BLaER1 treated with 17β-estradiol and CSF1 and Interleukin-3, amounts not matched to agents 10 nM and 100 nM (cell line): ENCODE data around the gene TMEM132D.

ENCODE experiments used
- H3K27ac ChIP-seq, 11 experiments: shearing (Covaris generic); formaldehyde crosslinking; 2 replicates each; pipeline ENCODE4 v1.8.1; 2022
- H3K27me3 ChIP-seq, 11 experiments: shearing (Covaris generic); formaldehyde crosslinking; 2 replicates each; pipeline ENCODE4 v1.8.1; 2022
- H3K36me3 ChIP-seq, 11 experiments: shearing (Covaris generic); formaldehyde crosslinking; 2 replicates each; pipeline ENCODE4 v1.8.1; 2022
- H3K4me1 ChIP-seq, 10 experiments: shearing (Covaris generic); formaldehyde crosslinking; 2 replicates each; pipeline ENCODE4 v1.8.1; 2022
- H3K4me2 ChIP-seq, 11 experiments: shearing (Covaris generic); formaldehyde crosslinking; 2 replicates each; pipeline ENCODE4 v1.8.1; 2022
- H3K4me3 ChIP-seq, 10 experiments: shearing (Covaris generic); formaldehyde crosslinking; 2 replicates each; pipeline ENCODE4 v1.8.1; 2022
- H3K9ac ChIP-seq, 11 experiments: shearing (Covaris generic); formaldehyde crosslinking; 2 replicates each; pipeline ENCODE4 v1.8.1; 2022
- H3K9me3 ChIP-seq, 11 experiments: shearing (Covaris generic); formaldehyde crosslinking; replicated peaks in 1 of 11; 2 replicates each; pipeline ENCODE4 v1.8.1; 2022
- H4K20me1 ChIP-seq, 11 experiments: shearing (Covaris generic); formaldehyde crosslinking; 2 replicates each; pipeline ENCODE4 v1.8.1; 2022
- Cebpa-rat ChIP-seq, 11 experiments: shearing (Covaris generic); IDR thresholded peaks; 2 replicates each; pipeline ENCODE4 v1.8.1; 2022

TMEM132D gene

GRCh38 chr12:129886541-129886940 is 17.3 kb downstream of the TMEM132D start:
- no peak overlapping the region for H3K4me2 ChIP-seq
- no peaks in the 10 kb centered on the region for H3K9me3 ChIP-seq
- H3K27me3 ChIP-seq = no peaks in the 10 kb centered on the region
- H3K27ac ChIP-seq = no peak overlapping the region
- no peak overlapping the region for H3K9ac ChIP-seq
- no peaks in the 10 kb centered on the region for H3K4me1 ChIP-seq
- H4K20me1 ChIP-seq = no peaks in the 10 kb centered on the region
- no peak for TF ChIP-seq Cebpa-rat (IDR thresholded peaks at IDR 0.05)
- H3K4me3 ChIP-seq = no peak overlapping the region
- no peaks in the 10 kb centered on the region for H3K36me3 ChIP-seq

- H3K4me2 ChIP-seq = no peak overlapping the region
- H4K20me1 ChIP-seq = no peaks in the 10 kb centered on the region
- no peaks in the 10 kb centered on the region for H3K4me1 ChIP-seq
- H3K27me3 ChIP-seq = no peaks in the 10 kb centered on the region
- no peaks in the 10 kb centered on the region for H3K9me3 ChIP-seq
- no peaks in the 10 kb centered on the region for H3K36me3 ChIP-seq
- no peak for TF ChIP-seq Cebpa-rat (IDR thresholded peaks at IDR 0.05)
- no peak overlapping the region for H3K4me3 ChIP-seq
- H3K9ac ChIP-seq = no peak overlapping the region
- H3K27ac ChIP-seq = no peak overlapping the region
Measured at GRCh38 chr12:129885287-129885686, 18.5 kb downstream of the TMEM132D start.

GRCh38 chr12:129877411-129877810 is 26.4 kb downstream of the TMEM132D start:
- no peaks in the 10 kb centered on the region for H3K4me1 ChIP-seq
- TF ChIP-seq Cebpa-rat (IDR thresholded peaks at IDR 0.05) = no peak
- H3K4me2 ChIP-seq = no peak overlapping the region
- H3K4me3 ChIP-seq = no peak overlapping the region
- H3K36me3 ChIP-seq = no peaks in the 10 kb centered on the region
- H3K27ac ChIP-seq = no peak overlapping the region
- no peaks in the 10 kb centered on the region for H4K20me1 ChIP-seq
- H3K9ac ChIP-seq = no peak overlapping the region
- no peaks in the 10 kb centered on the region for H3K27me3 ChIP-seq
- no peaks in the 10 kb centered on the region for H3K9me3 ChIP-seq

- H3K9me3 ChIP-seq = no peaks in the 10 kb centered on the region
- no peaks in the 10 kb centered on the region for H4K20me1 ChIP-seq
- H3K4me1 ChIP-seq = no peaks in the 10 kb centered on the region
- no peak overlapping the region for H3K4me3 ChIP-seq
- no peak for TF ChIP-seq Cebpa-rat (IDR thresholded peaks at IDR 0.05)
- no peaks in the 10 kb centered on the region for H3K27me3 ChIP-seq
- no peak overlapping the region for H3K27ac ChIP-seq
- no peak overlapping the region for H3K9ac ChIP-seq
- no peak overlapping the region for H3K4me2 ChIP-seq
- no peaks in the 10 kb centered on the region for H3K36me3 ChIP-seq
Measured at GRCh38 chr12:129873833-129874208, 30.0 kb downstream of the TMEM132D start.

GRCh38 chr12:129873111-129873832 is 30.6 kb downstream of the TMEM132D start:
- TF ChIP-seq Cebpa-rat (IDR thresholded peaks at IDR 0.05) = no peak
- H3K27me3 ChIP-seq = no peaks in the 10 kb centered on the region
- no peak overlapping the region for H3K4me2 ChIP-seq
- H3K4me1 ChIP-seq = no peaks in the 10 kb centered on the region
- no peak overlapping the region for H3K4me3 ChIP-seq
- no peaks in the 10 kb centered on the region for H4K20me1 ChIP-seq
- H3K36me3 ChIP-seq = no peaks in the 10 kb centered on the region
- H3K27ac ChIP-seq = no peak overlapping the region
- no peak overlapping the region for H3K9ac ChIP-seq
- H3K9me3 ChIP-seq = no peaks in the 10 kb centered on the region

GRCh38 chr12:129871991-129872972 is 31.5 kb downstream of the TMEM132D start:
- Histone ChIP-seq H3K36me3 (no peaks in the 10 kb centered on the region), H4K20me1 (no peaks in the 10 kb centered on the region), H3K27me3 (no peaks in the 10 kb centered on the region), H3K4me3 (no peak overlapping the region), H3K4me2 (no peak overlapping the region), H3K9me3 (no peaks in the 10 kb centered on the region), H3K27ac (no peak overlapping the region), H3K4me1 (no peaks in the 10 kb centered on the region), H3K9ac (no peak overlapping the region)
- no peak for TF ChIP-seq Cebpa-rat (IDR thresholded peaks at IDR 0.05)

GRCh38 chr12:129870796-129871195 is 33.0 kb downstream of the TMEM132D start:
- Histone ChIP-seq H3K4me1 (no peaks in the 10 kb centered on the region), H3K4me3 (no peak overlapping the region), H4K20me1 (no peaks in the 10 kb centered on the region), H3K9ac (no peak overlapping the region), H3K4me2 (no peak overlapping the region), H3K36me3 (no peaks in the 10 kb centered on the region), H3K27ac (no peak overlapping the region), H3K9me3 (peaks cover 0 to 6% (median 0%) of the 10 kb centered on the region in 11 experiments; a peak in 5 of 22 replicates), H3K27me3 (no peaks in the 10 kb centered on the region)
- TF ChIP-seq Cebpa-rat (IDR thresholded peaks at IDR 0.05) = no peak

GRCh38 chr12:129870136-129870535 is 33.7 kb downstream of the TMEM132D start:
- Histone ChIP-seq H3K4me2 (no peak overlapping the region), H3K9me3 (peaks cover 0 to 9% (median under 1%) of the 10 kb centered on the region in 11 experiments; a peak in 6 of 22 replicates), H3K36me3 (no peaks in the 10 kb centered on the region), H3K27ac (no peak overlapping the region), H4K20me1 (no peaks in the 10 kb centered on the region), H3K4me1 (no peaks in the 10 kb centered on the region), H3K4me3 (no peak overlapping the region), H3K27me3 (no peaks in the 10 kb centered on the region), H3K9ac (no peak overlapping the region)
- TF ChIP-seq Cebpa-rat (IDR thresholded peaks at IDR 0.05) = no peak

GRCh38 chr12:129868575-129868974 is 35.2 kb downstream of the TMEM132D start:
- no peaks in the 10 kb centered on the region for H3K4me1 ChIP-seq
- H3K27me3 ChIP-seq = no peaks in the 10 kb centered on the region
- no peaks in the 10 kb centered on the region for H4K20me1 ChIP-seq
- H3K36me3 ChIP-seq = no peaks in the 10 kb centered on the region
- H3K4me2 ChIP-seq = no peak overlapping the region
- no peak overlapping the region for H3K9ac ChIP-seq
- H3K27ac ChIP-seq = no peak overlapping the region
- no peak for TF ChIP-seq Cebpa-rat (IDR thresholded peaks at IDR 0.05)
- H3K4me3 ChIP-seq = no peak overlapping the region
- peaks cover 0 to 11% (median 6%) of the 10 kb centered on the region in 11 experiments; a peak in 6 of 22 replicates for H3K9me3 ChIP-seq
